Effector memory CD4-positive, alpha-beta T cell (primary cell): ENCODE data around the gene SPP1.
"Not testable (repeated sequence)": the region's sequence is repeated elsewhere in the genome, so short reads cannot be mapped to it uniquely, and the experiment has no call there.

Experiments used
- DNase-seq, 3 donors: peaks; one replicate each; pipeline ENCODE4 v3.0.0-alpha.2; 2020
- H3K27ac ChIP-seq: 2 replicates; pipeline ENCODE4 v1.7.0; 2013; ENCODE audit warnings: mild to moderate bottlenecking, low read length, moderate library complexity; ENCODE audit not compliant: insufficient read depth, poor library complexity, severe bottlenecking
- H3K27me3 ChIP-seq: replicated peaks from 2 replicates; pipeline ENCODE4 v1.7.0; 2013; ENCODE audit warnings: mild to moderate bottlenecking, low read length; ENCODE audit not compliant: insufficient read depth, control insufficient read depth, poor library complexity, severe bottlenecking
- H3K36me3 ChIP-seq: 2 replicates; pipeline ENCODE4 v1.7.0; 2013; ENCODE audit warnings: mild to moderate bottlenecking, low read length, moderate library complexity; ENCODE audit not compliant: control insufficient read depth, insufficient read depth
- H3K4me1 ChIP-seq: 2 replicates; pipeline ENCODE4 v1.7.0; 2013; ENCODE audit warnings: low read length, mild to moderate bottlenecking; ENCODE audit not compliant: control insufficient read depth, insufficient read depth, poor library complexity, severe bottlenecking
- H3K4me3 ChIP-seq: 2 replicates; pipeline ENCODE4 v1.7.0; 2013; ENCODE audit warnings: low read length, low read depth, mild to moderate bottlenecking; ENCODE audit not compliant: insufficient read depth, poor library complexity, severe bottlenecking
- H3K9me3 ChIP-seq: 2 replicates; pipeline ENCODE4 v1.7.0; 2013; ENCODE audit warnings: mild to moderate bottlenecking, low read length, moderate library complexity; ENCODE audit not compliant: control insufficient read depth

Gene SPP1

GRCh38 chr4:88014386-88014905, 38.9 kb downstream of the SPP1 start:
- Histone ChIP-seq H3K27ac (no peak overlapping the region), H3K27me3 (no peaks in the 10 kb centered on the region), H3K4me1 (no peaks in the 10 kb centered on the region), H3K4me3 (no peak overlapping the region), H3K36me3 (no peaks in the 10 kb centered on the region), H3K9me3 (no peaks in the 10 kb centered on the region)
- DNase-seq, result no peak

GRCh38 chr4:88015659-88016295, 40.3 kb downstream of the SPP1 start:
- Histone ChIP-seq H3K36me3 (no peaks in the 10 kb centered on the region), H3K27ac (no peak overlapping the region), H3K4me1 (no peaks in the 10 kb centered on the region), H3K27me3 (no peaks in the 10 kb centered on the region), H3K4me3 (no peak overlapping the region), H3K9me3 (no peaks in the 10 kb centered on the region)
- no peak for DNase-seq

- H3K27ac ChIP-seq, result no peak overlapping the region
- DNase-seq, result no peak
- H3K4me1 ChIP-seq, result no peaks in the 10 kb centered on the region
- no peaks in the 10 kb centered on the region for H3K9me3 ChIP-seq
- no peak overlapping the region for H3K4me3 ChIP-seq
- peaks cover 6% of the 10 kb centered on the region for H3K36me3 ChIP-seq
- H3K27me3 ChIP-seq, result no peaks in the 10 kb centered on the region
Observed at GRCh38 chr4:88017516-88018297, 42.2 kb downstream of the SPP1 start.

GRCh38 chr4:88018466-88018865, 43.0 kb downstream of the SPP1 start:
- H3K4me1 ChIP-seq, result no peaks in the 10 kb centered on the region
- H3K4me3 ChIP-seq, result no peak overlapping the region
- no peak overlapping the region for H3K27ac ChIP-seq
- H3K9me3 ChIP-seq, result no peaks in the 10 kb centered on the region
- DNase-seq, result no peak
- H3K27me3 ChIP-seq, result no peaks in the 10 kb centered on the region
- H3K36me3 ChIP-seq, result peaks cover 6% of the 10 kb centered on the region

GRCh38 chr4:88021824-88022223, 46.3 kb downstream of the SPP1 start:
- Histone ChIP-seq H3K9me3 (peaks cover 6% of the 10 kb centered on the region), H3K27me3 (no peaks in the 10 kb centered on the region), H3K4me1 (no peaks in the 10 kb centered on the region), H3K4me3 (no peak overlapping the region), H3K27ac (no peak overlapping the region), H3K36me3 (peaks cover 6% of the 10 kb centered on the region)
- DNase-seq, result no peak

- DNase-seq, result no peak
- no peak overlapping the region for H3K4me3 ChIP-seq
- no peaks in the 10 kb centered on the region for H3K27me3 ChIP-seq
- H3K27ac ChIP-seq, result no peak overlapping the region
- H3K9me3 ChIP-seq, result peaks cover 6% of the 10 kb centered on the region
- peaks cover 6% of the 10 kb centered on the region for H3K36me3 ChIP-seq
- H3K4me1 ChIP-seq, result no peaks in the 10 kb centered on the region
Observed at GRCh38 chr4:88022289-88022688, 46.8 kb downstream of the SPP1 start.

GRCh38 chr4:88025868-88026661, 50.6 kb downstream of the SPP1 start:
- not testable (repeated sequence) for H3K27me3 ChIP-seq, H3K36me3 ChIP-seq, H3K4me3 ChIP-seq, H3K9me3 ChIP-seq, H3K4me1 ChIP-seq, DNase-seq, H3K27ac ChIP-seq

GRCh38 chr4:88027611-88028608, 52.4 kb downstream of the SPP1 start:
- Histone ChIP-seq H3K4me1 (no peaks in the 10 kb centered on the region), H3K4me3 (no peak overlapping the region), H3K27ac (no peak overlapping the region), H3K9me3 (peaks cover 6% of the 10 kb centered on the region), H3K36me3 (no peaks in the 10 kb centered on the region), H3K27me3 (no peaks in the 10 kb centered on the region)
- no peak for DNase-seq

- Histone ChIP-seq H3K27ac (no peak overlapping the region), H3K4me1 (no peaks in the 10 kb centered on the region)
Observed at GRCh38 chr4:88028946-88029345, 53.4 kb downstream of the SPP1 start.

More at GRCh38 chr4:88028946-88029345, 53.4 kb downstream of the SPP1 start:
- DNase-seq, result no peak
- Histone ChIP-seq H3K36me3 (no peaks in the 10 kb centered on the region), H3K4me3 (no peak overlapping the region), H3K27me3 (no peaks in the 10 kb centered on the region), H3K9me3 (peaks cover 6% of the 10 kb centered on the region)
